Measurements from ENCODE around the gene SOX21.

SOX21 gene

DNA sequence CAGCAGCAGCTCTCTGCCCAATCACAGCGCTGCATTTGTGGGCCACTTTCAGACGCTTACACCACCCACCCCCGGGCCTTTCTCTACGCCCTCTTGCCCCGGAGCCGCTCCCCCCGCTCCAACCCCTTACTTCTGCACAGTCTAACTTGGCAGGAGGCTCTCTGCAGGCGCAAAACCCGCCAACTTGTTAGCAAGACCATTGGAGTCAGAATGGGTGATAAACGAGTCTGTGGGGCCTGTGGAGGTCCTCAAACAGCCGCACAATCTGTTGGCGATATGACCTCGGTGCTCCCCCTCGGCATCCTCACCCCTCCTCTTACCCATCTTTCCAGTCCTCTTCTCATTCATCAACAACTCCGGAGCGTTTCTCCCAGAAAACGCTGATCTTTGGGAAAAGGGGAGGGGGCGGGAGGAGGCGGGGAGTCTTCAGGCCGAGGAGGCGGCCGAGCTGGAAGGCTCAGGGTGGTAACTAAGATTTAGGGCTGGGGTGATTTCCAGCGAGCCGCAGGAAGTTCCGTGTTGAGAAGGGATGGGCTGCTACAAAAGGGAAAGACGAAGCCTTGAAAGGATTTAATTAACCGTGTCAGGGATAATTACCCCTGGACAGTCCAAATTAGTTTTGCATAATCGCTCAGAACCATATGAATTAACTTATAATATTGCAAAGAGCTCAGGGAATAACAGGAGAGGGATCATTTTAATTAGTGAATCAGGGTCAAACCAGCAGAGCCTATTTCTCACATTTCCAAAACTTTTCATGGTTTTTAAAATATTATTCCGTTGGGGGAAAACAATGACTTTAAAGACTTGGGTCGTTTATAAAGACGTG is 4.1 kb downstream of the SOX21 start:
- DNase-seq (ENCODE audit: low read depth) = no peak
- TF ChIP-seq, protein P1, sequence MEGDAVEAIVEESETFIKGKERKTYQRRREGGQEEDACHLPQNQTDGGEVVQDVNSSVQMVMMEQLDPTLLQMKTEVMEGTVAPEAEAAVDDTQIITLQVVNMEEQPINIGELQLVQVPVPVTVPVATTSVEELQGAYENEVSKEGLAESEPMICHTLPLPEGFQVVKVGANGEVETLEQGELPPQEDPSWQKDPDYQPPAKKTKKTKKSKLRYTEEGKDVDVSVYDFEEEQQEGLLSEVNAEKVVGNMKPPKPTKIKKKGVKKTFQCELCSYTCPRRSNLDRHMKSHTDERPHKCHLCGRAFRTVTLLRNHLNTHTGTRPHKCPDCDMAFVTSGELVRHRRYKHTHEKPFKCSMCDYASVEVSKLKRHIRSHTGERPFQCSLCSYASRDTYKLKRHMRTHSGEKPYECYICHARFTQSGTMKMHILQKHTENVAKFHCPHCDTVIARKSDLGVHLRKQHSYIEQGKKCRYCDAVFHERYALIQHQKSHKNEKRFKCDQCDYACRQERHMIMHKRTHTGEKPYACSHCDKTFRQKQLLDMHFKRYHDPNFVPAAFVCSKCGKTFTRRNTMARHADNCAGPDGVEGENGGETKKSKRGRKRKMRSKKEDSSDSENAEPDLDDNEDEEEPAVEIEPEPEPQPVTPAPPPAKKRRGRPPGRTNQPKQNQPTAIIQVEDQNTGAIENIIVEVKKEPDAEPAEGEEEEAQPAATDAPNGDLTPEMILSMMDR (conservative IDR thresholded peaks at IDR 0.05; ENCODE audit: low read depth, low read length) = no peak
- H3K4me3 ChIP-seq (ENCODE audit: low read length) = no peak overlapping the region

DNA sequence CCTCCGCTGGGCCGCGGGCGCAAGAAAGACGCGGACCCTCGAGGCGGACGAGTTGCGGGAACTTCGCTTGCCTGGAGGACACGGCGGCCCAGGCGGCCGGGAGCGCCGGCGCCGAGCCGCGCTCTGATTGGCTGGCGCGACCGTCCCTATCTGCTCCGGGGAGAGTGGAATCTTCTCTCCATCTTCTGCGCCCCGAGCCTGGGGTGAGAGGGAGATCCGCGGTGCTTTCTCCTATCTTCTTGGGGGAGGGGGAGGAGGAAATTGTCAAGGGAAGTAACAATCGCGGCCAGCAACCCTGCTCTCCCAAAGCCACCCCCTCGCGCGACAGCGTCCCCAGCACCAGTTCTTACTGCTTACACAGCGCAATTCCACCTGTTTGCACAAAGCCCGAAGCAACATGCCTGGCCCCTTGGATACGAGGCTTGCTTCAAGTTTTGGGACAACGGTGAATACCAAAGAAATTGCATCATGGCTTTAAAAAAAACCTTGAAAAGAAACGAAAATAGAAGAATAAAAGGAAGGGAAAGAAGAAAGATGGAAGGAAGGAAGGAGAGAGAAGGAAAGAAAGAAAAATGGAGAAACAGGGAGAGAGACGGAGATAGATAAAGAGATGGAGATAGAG is 4.8 kb downstream of the SOX21 start:
- TF ChIP-seq, protein P1 (conservative IDR thresholded peaks at IDR 0.05; ENCODE audit: low read depth, low read length) = no peak
- DNase-seq (ENCODE audit: low read depth) = no peak
- H3K4me3 ChIP-seq (ENCODE audit: low read length) = no peak overlapping the region

DNA sequence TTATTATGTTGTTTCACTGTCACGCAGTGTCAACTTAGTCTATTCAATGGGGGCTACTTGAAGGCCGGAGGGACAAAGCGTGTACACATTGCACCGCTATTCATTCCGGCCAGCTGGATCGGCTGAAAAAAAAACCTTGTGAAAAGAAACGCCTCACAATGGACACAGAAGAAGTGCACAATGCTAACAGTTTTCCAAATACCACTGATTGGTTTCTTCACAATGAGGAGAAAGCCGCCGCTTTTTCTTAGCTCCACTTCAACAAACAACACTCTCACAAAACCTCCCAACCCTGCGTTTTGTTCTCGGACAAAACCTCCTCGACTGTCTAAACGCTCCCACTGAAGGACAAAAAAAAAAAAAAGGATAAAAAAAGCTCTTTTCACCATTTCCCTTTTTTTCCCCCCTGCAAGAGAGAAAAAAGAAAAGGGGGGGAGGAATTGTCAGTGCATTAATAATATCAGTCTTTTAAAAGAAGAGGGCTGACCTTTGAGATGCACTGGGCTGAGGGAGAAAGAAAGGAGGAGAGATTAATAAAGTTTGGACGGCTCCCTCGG is 5.4 kb downstream of the SOX21 start:
- H3K4me3 ChIP-seq (ENCODE audit: low read length) = no peak overlapping the region
- no peak for DNase-seq (ENCODE audit: low read depth)
- TF ChIP-seq, protein P1 (conservative IDR thresholded peaks at IDR 0.05; ENCODE audit: low read depth, low read length) = no peak

DNA sequence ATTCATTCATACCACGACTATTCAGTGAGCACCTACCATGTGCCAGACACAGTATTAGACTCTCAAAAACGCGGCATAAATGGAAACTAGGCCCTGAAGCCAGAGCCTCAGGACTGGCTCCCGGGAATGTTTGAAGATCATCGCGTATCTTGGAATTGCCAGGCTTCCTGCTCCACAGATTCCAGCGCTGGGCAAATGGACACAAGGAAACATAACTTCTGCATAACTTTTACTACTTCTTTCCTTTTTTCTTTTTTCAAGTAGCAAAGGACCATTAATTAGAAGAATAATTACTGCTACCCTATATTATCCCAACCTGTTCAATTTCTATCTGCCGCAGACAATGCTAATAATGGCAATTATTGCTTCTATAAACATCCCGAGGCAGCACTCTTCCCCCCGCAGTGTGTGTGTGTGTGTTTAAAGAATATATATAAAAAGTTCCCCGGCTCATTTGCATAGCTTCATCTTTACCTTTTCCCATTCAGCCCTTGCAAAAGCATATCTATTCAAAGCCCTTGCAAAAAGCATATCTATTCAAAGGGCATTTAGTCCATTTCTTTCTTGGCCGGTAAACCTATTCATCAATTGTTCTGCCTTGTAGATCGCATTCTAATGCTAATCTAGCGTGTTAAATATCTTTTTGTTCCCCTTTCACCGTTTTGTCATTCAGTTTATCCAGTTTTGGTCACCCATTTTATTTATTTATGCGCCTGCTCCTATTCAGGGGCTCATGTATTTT is 6.1 kb downstream of the SOX21 start:
- H3K4me3 ChIP-seq (ENCODE audit: low read length) = no peak overlapping the region
- TF ChIP-seq, protein P1 (conservative IDR thresholded peaks at IDR 0.05; ENCODE audit: low read depth, low read length) = no peak
- no peak for DNase-seq (ENCODE audit: low read depth)

DNA sequence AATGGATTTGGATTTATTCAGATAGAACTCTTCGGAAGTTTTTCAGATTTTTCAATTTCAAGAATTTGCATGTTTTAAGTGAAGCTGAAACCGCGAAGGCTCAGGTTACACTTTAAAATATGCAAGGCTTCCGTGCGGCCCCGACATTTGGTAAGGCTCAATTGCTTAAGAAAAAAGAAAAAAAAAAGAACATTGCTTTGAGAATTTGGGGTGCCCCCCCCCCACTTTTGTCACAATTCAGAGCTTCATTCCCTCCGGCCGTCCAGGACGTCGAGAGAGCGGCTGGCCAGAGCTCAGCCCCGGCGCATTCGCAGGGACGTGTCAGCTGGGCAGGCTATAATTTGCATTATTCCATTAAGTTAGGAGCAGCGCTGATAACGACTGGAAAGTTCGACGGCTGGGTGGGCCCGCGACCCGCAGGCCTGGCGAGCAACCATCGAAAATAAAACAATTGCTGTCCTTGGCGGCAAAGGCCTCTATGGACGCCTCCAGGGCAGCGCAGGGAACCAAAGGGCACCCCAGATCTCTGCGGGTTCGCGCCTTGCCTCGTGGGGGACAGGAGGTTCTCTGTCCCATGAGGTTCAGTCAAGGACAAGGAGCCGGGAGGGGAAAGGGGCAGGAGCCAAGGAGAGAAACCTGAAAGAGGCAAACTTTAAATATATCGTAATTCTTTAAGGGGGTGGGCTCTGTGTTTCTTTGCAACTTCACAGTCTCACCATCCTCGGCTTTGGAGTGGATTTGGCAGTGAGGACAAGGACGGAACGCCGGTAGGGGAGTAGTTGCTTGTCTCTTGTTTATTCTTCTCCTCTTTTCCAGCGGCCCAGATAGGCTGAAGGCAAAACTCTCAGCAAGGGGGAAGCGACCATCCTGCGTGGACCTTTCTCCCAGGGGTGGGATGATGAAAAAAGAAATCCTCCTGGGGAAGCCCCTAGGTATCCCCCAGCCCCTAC is 7.0 kb downstream of the SOX21 start:
- DNase-seq (ENCODE audit: low read depth) = no peak
- TF ChIP-seq, protein P1 (conservative IDR thresholded peaks at IDR 0.05; ENCODE audit: low read depth, low read length) = no peak
- H3K4me3 ChIP-seq (ENCODE audit: low read length) = no peak overlapping the region

DNA sequence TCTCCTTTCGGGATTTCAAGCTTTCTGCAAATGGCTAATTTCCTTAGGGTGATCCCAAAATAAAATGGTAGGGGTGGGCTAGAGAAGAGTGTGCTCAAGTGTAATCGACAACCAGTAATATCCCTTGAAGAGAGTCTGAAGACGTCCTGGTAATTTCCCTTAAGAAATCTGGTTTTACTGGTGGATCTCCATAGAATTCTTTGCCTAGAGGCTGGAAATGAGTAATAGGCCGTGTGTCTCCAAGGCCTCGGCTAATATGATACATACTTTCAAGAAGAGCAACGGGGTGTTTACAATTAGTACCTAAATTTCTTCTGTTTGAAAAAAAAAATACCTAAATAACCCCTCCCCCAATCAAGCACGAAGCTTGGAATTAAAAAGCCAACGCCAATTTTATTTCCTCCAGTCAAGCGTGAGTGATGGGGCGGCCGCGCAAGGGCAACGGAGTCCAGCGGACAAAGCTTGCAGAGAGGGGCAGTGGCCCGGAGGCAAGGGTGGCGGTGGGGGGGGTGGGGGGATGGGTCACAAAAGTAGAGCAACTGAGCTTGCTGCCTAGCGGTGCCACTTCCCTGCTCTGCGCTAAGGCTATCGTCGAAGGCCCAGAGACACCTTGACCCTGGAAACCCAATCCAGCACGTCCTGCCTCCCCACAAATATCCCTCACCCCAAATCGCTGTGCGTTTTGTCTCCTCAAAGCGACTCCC is 7.8 kb downstream of the SOX21 start:
- no peak overlapping the region for H3K4me3 ChIP-seq (ENCODE audit: low read length)
- TF ChIP-seq, protein P1 (conservative IDR thresholded peaks at IDR 0.05; ENCODE audit: low read depth, low read length) = no peak
- no peak for DNase-seq (ENCODE audit: low read depth)
